K562 treated with DMSO at 1 percent for 4 hours (cell line): Measurements from ENCODE around the gene ACAT2. TPM values are rescaled to one million over a fixed set of nuclear protein-coding genes. Genes with fewer than 3 reads are reported as not detected.

Experiments
- total RNA-seq: library from RNA; unstranded; fragments of 300-600 nt; gene quantifications from 2 replicates; pipeline ENCODE4 v1.2.3, GENCODE V29; 2022; ENCODE audit not compliant: insufficient read depth

The ACAT2 gene
- total RNA-seq = 30.7 and 33.2 TPM in 2 replicates

GRCh38 chr6:159761873-159762680 is at the start of gene ACAT2:
TSS of gene ACAT2 (plus strand) at chr6:159762045. CDS start at chr6:159762088, 43 bp downstream.

GRCh38 chr6:159726918-159727716 is 34.7 kb upstream of the ACAT2 start, which contains the start of gene WTAP:
TSS of gene WTAP (plus strand) at chr6:159727506. CDS start at chr6:159736266, 8,760 bp downstream.

GRCh38 chr6:159789377-159790148 is 27.7 kb downstream of the ACAT2 start, which contains the start of gene TCP1:
TSS of gene TCP1 (minus strand) at chr6:159789602. CDS start at chr6:159789468, 134 bp downstream.

GRCh38 chr6:159790149-159790955 is 28.5 kb downstream of the ACAT2 start, which contains the start of gene MRPL18:
TSS of gene MRPL18 (plus strand) at chr6:159790467. CDS start at chr6:159790588, 121 bp downstream.

GRCh38 chr6:159800141-159800865 is 38.5 kb downstream of the ACAT2 start, which contains the start of gene PNLDC1:
TSS of gene PNLDC1 (plus strand) at chr6:159800276. CDS start at chr6:159800308, 32 bp downstream.

Other genes starting within 250 kb of the ACAT2 start
- gene SOD2, start 68.8 kb upstream of the ACAT2 start, total RNA-seq = 65.8 and 68.5 TPM in 2 replicates
- 56.8 and 65.8 TPM in 2 replicates for gene WTAP, start 34.5 kb upstream of the ACAT2 start, total RNA-seq
- 187 and 223 TPM in 2 replicates for gene TCP1, start 27.6 kb downstream of the ACAT2 start, total RNA-seq
- gene MRPL18, start 28.4 kb downstream of the ACAT2 start, total RNA-seq = 127 and 132 TPM in 2 replicates
- gene PNLDC1, start 38.2 kb downstream of the ACAT2 start, total RNA-seq = not detected in 2 replicates
- not detected in 2 replicates for gene MAS1, start 128.9 kb downstream of the ACAT2 start, total RNA-seq
- gene IGF2R, start 207.0 kb downstream of the ACAT2 start, total RNA-seq = 55.1 and 77.0 TPM in 2 replicates